ENCODE results near the gene HSPA12A.
"Not testable (repeated sequence)": the region's sequence is repeated elsewhere in the genome, so short reads cannot be mapped to it uniquely, and the experiment has no call there.

The HSPA12A gene

GRCh38 chr10:116715839-116716377, 26.5 kb downstream of the HSPA12A start:
- DNase-seq (ENCODE audit: low spot score), result no peak

GRCh38 chr10:116715341-116715740, 27.0 kb downstream of the HSPA12A start:
- DNase-seq (ENCODE audit: low spot score), result no peak

DNA sequence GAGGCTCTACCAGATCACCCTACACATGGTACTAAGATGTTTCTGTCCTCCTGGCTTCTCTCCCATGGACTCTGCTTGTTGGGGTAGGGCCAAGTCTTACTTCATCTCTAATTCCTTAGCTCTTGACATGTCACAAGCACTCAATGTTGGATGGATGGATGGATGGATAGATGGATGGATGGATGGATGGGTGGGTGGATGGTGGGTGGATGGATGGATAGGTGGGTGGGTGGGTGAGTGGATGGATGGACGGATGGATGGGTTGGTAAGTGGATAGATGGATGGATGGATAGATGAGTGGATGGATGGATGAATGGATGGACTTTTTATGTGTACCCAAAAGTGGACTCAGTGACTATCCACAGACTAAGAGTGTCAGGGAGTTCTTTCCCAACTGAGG, 28.5 kb downstream of the HSPA12A start:
- DNase-seq (ENCODE audit: low spot score), result no peak

DNA sequence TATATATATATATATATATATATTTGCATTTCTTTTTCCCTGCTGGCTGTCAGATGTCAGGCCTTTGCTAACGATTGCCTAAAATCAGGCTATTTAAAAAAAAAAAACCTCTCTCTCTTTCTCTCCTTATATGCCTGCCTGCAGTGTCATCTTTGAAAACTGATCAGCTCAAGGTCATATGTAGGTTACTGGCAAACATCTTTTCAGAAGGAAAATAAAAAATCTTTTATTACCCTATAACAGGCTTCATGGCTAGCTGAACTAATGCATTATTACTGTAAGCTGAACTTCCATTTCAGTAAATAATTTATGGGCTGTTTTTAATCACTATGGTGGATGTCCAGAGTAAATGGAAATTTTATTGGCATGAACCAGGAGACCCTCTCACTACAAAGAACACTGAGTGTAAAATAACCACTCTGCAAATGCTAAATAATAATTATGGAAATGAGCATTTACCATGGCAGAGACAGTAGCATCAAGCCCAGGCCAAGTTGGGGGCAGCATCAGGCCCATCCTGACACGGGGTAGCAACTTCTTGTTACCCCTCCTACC, 29.3 kb downstream of the HSPA12A start:
- DNase-seq (ENCODE audit: low spot score), result no peak

DNA sequence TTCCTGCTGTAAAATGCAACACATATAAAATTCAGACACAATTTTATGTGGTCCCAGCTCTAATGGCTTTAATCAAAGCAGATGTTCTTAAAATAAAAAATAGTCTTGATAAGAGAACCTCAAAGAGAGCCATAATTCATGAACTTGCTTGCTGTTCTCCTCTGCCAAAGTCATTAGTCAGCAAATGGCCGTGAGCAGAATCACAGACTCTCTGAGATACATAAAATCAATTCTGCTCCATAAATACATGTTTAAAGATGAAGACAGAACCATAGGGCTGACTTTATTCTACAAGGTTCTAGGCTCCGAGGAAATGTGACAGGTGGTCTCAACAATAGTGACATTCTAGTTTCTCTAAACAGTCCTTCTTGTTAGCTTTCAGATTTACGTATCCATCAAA, 29.8 kb downstream of the HSPA12A start:
- DNase-seq (ENCODE audit: low spot score), result no peak

GRCh38 chr10:116711803-116712202, 30.6 kb downstream of the HSPA12A start:
- not testable (repeated sequence) for DNase-seq (ENCODE audit: low spot score)

- no peak for DNase-seq (ENCODE audit: low spot score)
These were observed 32.3 kb downstream of the HSPA12A start for GRCh38 chr10:116710076-116710475.

- DNase-seq (ENCODE audit: low spot score), result no peak
These were observed 33.5 kb downstream of the HSPA12A start for GRCh38 chr10:116708877-116709276.

DNA sequence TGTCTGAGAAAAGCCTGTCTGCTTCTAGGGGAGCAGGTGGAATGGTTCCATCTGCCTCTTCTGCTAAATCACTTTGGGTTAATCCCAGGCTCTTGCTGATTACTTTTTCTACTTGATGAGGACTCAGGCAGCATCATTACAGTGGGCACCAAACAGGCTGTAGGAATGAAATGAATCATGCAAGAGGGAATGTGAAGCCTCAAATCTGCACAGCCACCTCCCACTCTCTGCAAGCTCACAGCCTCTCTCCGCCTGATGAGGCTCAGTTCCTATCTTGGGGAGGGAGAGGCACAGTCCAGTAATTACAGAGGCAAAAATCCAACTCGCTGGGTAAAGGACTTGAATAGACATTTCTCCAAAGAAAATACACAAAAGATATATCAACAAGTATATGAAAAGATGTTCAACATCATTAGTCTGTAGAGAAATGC, 34.0 kb downstream of the HSPA12A start:
- DNase-seq (ENCODE audit: low spot score), result peak; percentile 72

DNA sequence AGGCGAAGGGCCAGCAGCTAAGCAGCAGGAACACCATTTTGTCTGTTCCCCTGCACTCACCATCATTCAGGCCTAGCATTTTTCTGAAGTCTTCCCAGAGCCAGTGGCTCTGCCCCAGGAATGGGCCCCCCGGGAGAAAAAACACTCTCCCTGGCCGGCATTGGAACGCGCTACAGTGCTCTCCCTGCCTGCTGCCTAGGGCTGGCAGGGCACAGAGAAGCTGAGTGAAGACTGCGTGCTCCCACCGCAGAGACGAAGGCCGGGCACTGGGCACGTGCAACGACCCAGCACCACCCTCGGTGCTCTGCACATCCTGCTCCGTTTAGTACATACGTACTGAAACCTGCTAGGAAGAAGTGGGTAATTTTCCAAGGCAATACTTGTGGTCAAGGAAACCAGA, 34.4 kb downstream of the HSPA12A start:
- no peak for DNase-seq (ENCODE audit: low spot score)

DNA sequence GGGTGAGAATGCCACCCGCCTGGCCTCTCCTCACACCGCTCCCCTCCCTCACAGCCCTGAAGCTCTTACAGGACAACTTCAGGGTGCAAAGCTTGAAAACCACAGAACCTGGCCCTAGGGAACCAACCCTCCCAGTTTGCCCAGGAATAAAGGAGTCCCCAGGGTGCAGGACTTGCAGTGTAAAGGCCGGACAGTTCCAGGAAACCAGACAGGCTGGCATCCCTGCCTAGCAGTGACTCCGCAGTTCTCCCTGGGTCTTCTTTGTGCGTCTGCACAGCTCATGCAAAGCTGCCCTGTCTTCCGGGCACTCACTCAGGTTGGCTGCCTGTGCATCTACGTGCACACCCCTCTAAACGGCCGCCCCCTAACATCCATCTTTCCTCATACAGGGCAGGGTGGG, 36.1 kb downstream of the HSPA12A start:
- no peak for DNase-seq (ENCODE audit: low spot score)

- no peak for DNase-seq (ENCODE audit: low spot score)
These were observed 36.9 kb downstream of the HSPA12A start for GRCh38 chr10:116705498-116705897.

GRCh38 chr10:116704926-116705325, 37.4 kb downstream of the HSPA12A start:
- no peak for DNase-seq (ENCODE audit: low spot score)

DNA sequence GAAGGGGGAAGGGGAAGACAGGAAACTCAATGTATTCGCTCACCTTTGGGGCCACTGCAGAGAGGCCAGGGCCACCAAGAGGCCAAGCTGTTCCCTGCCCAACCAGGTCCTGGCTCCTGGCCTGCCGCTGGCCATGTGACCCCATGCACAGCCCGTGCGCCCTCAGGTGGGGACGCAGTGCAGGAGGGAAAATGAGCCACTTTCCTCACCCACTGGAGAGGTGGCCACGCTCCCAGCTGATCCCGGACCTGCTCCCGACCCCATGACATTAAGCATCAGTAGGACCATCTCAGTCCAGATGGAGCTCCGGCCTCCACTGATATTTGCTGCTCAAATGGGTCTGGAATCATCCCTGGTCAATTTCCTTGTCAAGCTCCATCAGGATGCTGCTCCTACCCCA, 40.2 kb downstream of the HSPA12A start:
- DNase-seq (ENCODE audit: low spot score), result no peak

DNA sequence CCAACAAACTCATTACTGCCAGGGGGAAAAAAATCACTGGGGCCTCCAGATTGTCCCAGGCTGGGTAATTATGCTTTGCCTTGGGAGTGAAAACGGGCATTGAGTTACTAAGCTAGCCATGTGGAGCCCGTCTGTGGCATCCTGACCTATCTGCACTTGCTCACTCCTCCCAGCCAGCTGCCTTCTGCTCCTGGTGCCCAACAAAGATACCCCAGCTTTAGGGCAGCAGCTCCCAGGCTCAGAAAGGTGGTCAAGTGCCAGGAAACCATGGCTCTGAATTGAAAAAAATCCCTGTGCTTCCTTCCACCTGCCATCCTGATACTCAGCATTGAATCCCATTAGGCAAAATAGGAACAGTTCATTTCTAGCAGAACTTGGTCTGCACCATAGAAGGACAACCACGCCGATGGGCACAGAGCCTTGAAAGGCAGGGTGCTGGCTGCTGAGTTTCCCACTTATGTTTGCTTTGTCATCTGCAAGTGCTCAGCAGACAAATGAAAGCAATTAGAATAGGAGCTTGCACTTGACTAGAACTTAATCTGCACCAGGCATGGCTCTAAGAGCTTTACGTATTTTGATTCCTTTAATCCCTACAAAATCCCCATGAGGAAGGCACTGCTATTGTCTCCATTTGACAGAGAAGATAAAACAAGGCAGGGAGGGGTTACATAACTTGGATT, 42.8 kb downstream of the HSPA12A start:
- DNase-seq (ENCODE audit: low spot score), result no peak

DNA sequence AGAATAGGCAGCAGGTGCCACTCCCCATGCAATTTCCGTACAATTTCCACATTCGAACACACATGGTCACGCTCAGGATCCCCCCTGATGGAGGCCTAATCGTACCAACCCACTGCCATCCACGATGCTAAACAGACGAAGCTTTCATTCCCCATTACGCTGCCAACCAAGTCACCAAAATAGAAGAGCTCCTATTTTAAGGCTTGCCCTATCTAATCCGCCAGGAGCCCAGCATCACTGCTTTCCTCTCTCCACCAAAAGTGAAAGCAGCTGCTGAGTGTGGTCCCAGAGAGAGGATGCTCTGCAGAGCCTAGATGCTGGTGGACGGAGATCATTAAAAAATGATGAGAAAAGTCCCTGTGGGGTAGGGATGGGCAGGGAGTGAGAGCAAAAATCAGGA, 43.3 kb downstream of the HSPA12A start:
- no peak for DNase-seq (ENCODE audit: low spot score)

DNA sequence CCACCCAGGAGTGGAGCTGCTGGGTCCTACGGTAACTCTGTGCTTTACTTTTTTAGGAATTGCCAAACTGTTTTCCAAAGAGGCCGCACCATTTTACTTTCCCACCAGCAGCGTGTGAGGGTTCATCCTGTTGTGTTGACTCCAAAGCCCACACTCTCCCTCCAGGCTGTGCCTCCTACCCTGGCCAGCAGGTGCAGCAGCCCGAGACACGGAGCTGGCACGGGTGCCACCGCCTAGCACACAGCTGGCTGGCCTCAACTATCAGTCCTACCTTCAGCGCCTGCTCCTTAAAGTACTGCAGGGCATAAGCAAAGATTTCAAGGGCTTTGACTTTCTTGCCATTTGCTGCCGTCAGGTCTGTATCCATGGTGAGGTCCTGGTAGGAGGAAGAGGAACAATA, 44.0 kb downstream of the HSPA12A start:
- no peak for DNase-seq (ENCODE audit: low spot score)

GRCh38 chr10:116697816-116698215, 44.5 kb downstream of the HSPA12A start:
- DNase-seq (ENCODE audit: low spot score), result no peak

- no peak for DNase-seq (ENCODE audit: low spot score)
These were observed 45.4 kb downstream of the HSPA12A start for GRCh38 chr10:116696919-116697318.

DNA sequence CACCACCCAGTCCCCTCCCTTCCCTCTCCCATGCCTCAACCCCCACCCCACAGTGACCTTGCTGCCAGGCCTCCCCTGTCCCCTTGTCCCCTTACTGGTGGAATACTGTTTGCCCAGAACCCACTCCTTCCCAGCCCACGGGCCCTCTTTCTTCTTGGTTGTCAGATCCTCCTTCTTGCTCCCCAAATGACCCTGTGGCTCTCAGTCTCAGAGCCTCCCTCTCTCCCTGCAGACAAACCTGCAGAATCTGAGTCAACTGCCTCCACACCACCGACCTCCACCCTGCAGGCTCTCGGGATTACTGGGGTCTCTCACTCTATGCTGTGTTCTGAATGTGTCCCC, 47.5 kb downstream of the HSPA12A start:
- no peak for DNase-seq (ENCODE audit: low spot score)

GRCh38 chr10:116694243-116694926, 48.0 kb downstream of the HSPA12A start:
- DNase-seq (ENCODE audit: low spot score), result no peak

DNA sequence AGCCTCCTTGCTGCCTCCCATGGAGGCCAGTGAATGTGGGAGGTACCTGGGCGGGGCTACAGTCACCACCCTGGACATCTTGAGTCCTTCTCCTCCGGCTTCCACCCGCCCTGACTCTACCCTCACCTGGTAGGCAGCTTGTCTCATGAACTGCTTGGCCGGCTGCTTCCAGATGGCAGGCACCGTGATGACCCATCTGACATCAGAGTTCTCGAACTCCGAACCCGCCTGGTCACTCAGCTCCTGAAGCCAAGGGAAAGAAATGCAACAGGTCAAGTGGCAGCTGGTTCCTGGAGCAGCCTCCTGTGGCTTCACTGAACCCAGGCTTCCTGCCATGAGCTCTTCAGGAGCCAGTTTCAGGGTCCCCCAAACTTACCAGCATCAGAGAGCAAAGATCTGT, 50.1 kb downstream of the HSPA12A start:
- no peak for DNase-seq (ENCODE audit: low spot score)

DNA sequence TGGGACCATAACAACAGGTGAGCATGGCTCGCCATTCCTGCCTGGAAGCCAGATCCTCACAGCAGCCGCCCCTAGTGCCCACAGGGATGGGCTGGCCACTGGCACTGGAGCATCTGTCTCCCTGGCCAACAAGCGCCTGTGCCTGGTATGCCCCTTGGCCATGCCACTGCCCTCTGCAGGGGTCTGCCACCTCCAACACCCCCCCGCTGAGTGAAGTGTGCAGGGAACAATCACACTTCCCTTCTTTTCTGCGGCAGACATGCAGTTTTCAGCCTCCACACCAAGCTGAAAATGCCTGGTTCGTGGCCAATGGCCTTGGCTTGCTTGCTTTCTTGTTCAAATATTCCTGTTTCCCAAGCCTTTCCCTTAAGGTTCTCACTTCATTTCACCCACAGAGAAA, 50.7 kb downstream of the HSPA12A start:
- DNase-seq (ENCODE audit: low spot score), result no peak

Data from hepatic stellate cell (primary cell).